ENCODE results near the gene CFAP73.

Gene CFAP73

DNA sequence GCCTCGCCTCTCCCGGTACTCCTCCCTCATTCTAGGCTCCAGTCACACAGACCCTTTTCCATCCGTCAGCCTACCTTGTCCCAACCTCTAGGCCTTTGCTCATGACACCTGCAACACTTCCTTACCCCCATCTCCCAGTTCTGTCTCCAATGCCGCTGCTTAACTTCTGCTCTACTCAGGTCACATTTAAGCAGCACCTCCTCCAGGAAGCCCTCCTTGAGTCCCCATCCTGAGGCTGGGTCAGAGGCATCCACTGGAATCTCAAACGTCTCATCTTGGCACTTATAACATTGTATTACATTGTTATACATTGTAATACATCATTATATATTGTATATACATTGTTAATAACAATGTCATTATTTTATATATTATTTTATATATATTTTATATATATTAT lies 46.7 kb upstream of the CFAP73 start:
- H3K27ac ChIP-seq (ENCODE audit: low read depth, low read length) = peak overlapping the region; percentile 74
- H4K20me1 ChIP-seq (ENCODE audit: low read depth, low read length) = no peaks in the 10 kb centered on the region
- H3K79me2 ChIP-seq (ENCODE audit: insufficient read depth, low read length) = peaks cover 4% of the 10 kb centered on the region; the same call in 1 of the 2 replicates
- no peaks in the 10 kb centered on the region for H3K36me3 ChIP-seq (ENCODE audit: low read length)
- H3K9ac ChIP-seq (ENCODE audit: low read length) = no peak overlapping the region; the same call in 1 of the 2 replicates
- H2AFZ ChIP-seq (ENCODE audit: low read depth, low read length, severe bottlenecking) = no peak overlapping the region
- H3K9me3 ChIP-seq (ENCODE audit: insufficient read depth, low read length) = no peaks in the 10 kb centered on the region
- H3K4me3 ChIP-seq (ENCODE audit: insufficient read depth, low read length, poor library complexity, severe bottlenecking) = no peak overlapping the region
- H3K27me3 ChIP-seq (ENCODE audit: low read length) = no peaks in the 10 kb centered on the region
- no peaks in the 10 kb centered on the region for H3K9me2 ChIP-seq (replicated peaks; ENCODE audit: insufficient read depth, low read length)
- TF ChIP-seq CTCF (IDR thresholded peaks at IDR 0.05; ENCODE audit: insufficient read depth, low read length, poor library complexity, severe bottlenecking) (no peak), EZH2phosphoT487 (conservative IDR thresholded peaks at IDR 0.05; ENCODE audit: low read length) (no peak)
- H3F3A ChIP-seq (ENCODE audit: insufficient read depth) = peaks cover 57% of the 10 kb centered on the region
- peak overlapping the region; percentile 18 for H3K4me2 ChIP-seq (ENCODE audit: low read depth, low read length, poor library complexity, severe bottlenecking)

DNA sequence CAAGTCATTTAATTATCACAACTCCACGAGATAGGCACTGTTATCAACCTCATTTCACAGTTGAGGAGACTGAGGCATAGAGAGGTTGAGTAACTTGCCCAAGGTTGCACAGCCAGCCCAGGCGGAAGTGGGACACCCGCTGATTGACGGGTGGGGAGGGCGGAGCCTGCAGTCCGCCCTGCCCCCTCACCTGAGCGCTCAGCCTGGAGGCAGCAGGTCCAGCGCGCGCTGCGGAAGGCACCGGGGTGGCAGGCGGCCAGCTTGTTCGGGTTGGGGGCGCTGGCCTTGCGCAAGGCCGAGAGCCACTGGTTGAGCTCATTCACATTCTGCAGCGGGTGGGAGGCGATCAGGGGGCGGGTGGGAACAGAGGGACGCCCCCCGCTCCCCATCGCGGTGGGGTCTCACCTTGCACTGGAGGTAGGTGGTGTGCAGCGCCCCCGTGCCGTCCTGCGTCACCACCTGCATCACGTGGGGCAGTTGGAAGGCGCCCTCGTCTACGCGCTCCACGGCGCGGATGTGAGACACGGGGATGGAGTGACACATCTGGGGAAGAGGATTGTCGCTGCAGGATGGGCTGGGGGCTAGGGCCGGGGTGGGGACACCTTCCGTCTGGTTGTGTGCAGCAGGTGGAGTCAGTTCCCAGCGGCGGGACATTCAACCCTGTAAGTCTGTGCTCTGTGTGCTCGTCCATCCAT lies 45.6 kb upstream of the CFAP73 start:
- TF ChIP-seq EZH2phosphoT487 (conservative IDR thresholded peaks at IDR 0.05; ENCODE audit: low read length) = no peak
- TF ChIP-seq CTCF (IDR thresholded peaks at IDR 0.05; ENCODE audit: insufficient read depth, low read length, poor library complexity, severe bottlenecking) = peak; percentile 45
- Histone ChIP-seq H3K4me2 (ENCODE audit: low read depth, low read length, poor library complexity, severe bottlenecking) (peak overlapping the region; percentile 92), H3F3A (ENCODE audit: insufficient read depth) (peaks cover 46% of the 10 kb centered on the region), H3K9ac (ENCODE audit: low read length) (peak overlapping the region; percentile 67), H3K27me3 (ENCODE audit: low read length) (no peaks in the 10 kb centered on the region), H3K27ac (ENCODE audit: low read depth, low read length) (peak overlapping the region; percentile 76), H4K20me1 (ENCODE audit: low read depth, low read length) (no peaks in the 10 kb centered on the region), H2AFZ (ENCODE audit: low read depth, low read length, severe bottlenecking) (peak overlapping the region; percentile 74), H3K9me2 (replicated peaks; ENCODE audit: insufficient read depth, low read length) (no peaks in the 10 kb centered on the region), H3K79me2 (ENCODE audit: insufficient read depth, low read length) (peaks cover 4% of the 10 kb centered on the region; the same call in 1 of the 2 replicates), H3K4me3 (ENCODE audit: insufficient read depth, low read length, poor library complexity, severe bottlenecking) (peak overlapping the region; percentile 59), H3K36me3 (ENCODE audit: low read length) (no peaks in the 10 kb centered on the region), H3K9me3 (ENCODE audit: insufficient read depth, low read length) (no peaks in the 10 kb centered on the region)

DNA sequence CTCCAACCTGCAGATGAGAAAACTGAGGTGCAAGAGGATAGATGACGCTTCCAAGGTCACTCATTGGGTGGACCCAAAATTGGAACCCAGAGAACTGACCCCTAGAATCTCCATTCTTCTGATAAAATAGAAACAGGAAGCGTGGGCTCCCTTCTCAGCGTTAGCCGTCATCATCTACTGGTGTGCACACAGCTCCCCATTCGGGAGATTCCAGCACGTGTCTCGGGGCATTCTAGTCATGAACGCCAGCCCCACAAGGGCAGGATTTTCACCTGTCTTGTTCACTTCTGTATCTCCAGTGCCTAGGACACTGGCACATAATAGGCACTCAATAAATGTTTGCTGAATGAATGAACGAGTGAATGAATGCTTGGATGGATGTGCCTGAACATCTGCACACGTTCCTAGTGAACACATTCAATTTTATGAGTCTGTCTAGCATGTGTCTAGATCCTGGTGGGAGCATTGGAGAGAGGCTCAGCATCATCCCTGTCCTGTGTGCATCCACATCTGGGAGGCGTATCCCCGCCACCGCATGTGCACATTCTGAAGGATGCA lies 44.5 kb upstream of the CFAP73 start:
- Histone ChIP-seq H3K79me2 (ENCODE audit: insufficient read depth, low read length) (peaks cover 4% of the 10 kb centered on the region; the same call in 1 of the 2 replicates), H3K36me3 (ENCODE audit: low read length) (no peaks in the 10 kb centered on the region), H3K9me2 (replicated peaks; ENCODE audit: insufficient read depth, low read length) (no peaks in the 10 kb centered on the region), H4K20me1 (ENCODE audit: low read depth, low read length) (no peaks in the 10 kb centered on the region), H3K27me3 (ENCODE audit: low read length) (no peaks in the 10 kb centered on the region), H3K4me3 (ENCODE audit: insufficient read depth, low read length, poor library complexity, severe bottlenecking) (peak overlapping the region; percentile 59), H3K4me2 (ENCODE audit: low read depth, low read length, poor library complexity, severe bottlenecking) (peak overlapping the region; percentile 92), H3K9ac (ENCODE audit: low read length) (peak overlapping the region; percentile 67), H3K27ac (ENCODE audit: low read depth, low read length) (peak overlapping the region; percentile 76), H2AFZ (ENCODE audit: low read depth, low read length, severe bottlenecking) (no peak overlapping the region), H3F3A (ENCODE audit: insufficient read depth) (peaks cover 35% of the 10 kb centered on the region), H3K9me3 (ENCODE audit: insufficient read depth, low read length) (no peaks in the 10 kb centered on the region)
- TF ChIP-seq EZH2phosphoT487 (conservative IDR thresholded peaks at IDR 0.05; ENCODE audit: low read length) (no peak), CTCF (IDR thresholded peaks at IDR 0.05; ENCODE audit: insufficient read depth, low read length, poor library complexity, severe bottlenecking) (no peak)

All from SU-DHL-6 (cell line).